Suppressor macrophage treated with lipopolysaccharide for 4 hours (primary cell): Measurements from ENCODE around the gene PPP2R2C.

Experiments
- DNase-seq: peaks from one replicate; pipeline ENCODE4 v3.0.0-alpha.2; 2020

The PPP2R2C gene

GRCh38 chr4:6298852-6299251 lies 173.6 kb downstream of the PPP2R2C start:
- no peak for DNase-seq

- DNase-seq = no peak
These were observed 174.4 kb downstream of the PPP2R2C start for GRCh38 chr4:6298035-6298434.

DNA sequence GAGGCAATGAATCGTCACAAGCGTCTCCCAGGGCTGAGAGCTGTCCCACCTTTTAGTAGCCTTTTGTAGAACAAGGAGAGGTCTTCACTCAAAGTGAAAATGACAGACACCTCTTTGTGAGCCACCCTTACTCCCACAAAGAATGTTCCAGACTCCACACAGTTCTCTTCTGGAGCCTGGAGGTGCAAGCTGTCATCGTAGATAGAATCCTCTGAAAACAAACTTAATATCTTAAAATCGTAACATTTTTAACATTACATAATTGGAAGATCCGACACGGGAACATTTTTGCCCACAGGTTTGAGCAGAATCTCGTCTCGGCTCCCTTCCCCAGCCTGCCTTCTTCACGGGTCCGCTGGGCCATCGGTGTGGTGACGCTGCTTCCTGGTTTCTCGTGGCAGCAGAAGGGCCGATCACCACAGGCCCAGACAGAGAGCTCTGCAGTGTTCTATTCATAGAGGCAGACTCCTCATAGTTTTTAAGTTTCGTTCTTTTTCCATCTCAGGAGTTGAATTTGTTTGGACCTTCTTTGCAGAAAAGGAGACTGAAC lies 175.1 kb downstream of the PPP2R2C start:
- DNase-seq = no peak

- no peak for DNase-seq
These were observed 176.4 kb downstream of the PPP2R2C start for GRCh38 chr4:6296026-6296425.

DNA sequence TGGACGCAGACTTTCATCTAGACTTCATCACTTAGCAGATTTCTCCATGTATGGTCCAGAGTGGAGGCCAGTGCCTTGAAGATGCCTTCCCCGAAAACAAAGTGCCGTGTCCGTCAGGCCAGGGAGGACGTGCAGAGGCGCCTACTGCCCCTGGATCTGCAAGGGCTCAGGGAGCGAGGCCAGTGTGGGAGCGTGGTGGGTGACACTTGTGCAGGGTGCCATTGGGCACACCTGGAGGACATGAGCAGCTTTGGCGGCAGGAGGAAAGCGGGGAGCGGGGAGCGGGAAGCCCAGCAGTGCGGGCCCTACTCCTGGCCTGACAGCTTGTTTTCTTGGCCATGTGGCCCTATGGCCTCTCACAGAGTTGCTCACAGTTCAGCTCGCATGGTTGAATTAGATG lies 176.9 kb downstream of the PPP2R2C start:
- no peak for DNase-seq

GRCh38 chr4:6294705-6295421 lies 177.6 kb downstream of the PPP2R2C start:
- DNase-seq = no peak

- no peak for DNase-seq
These were observed 178.8 kb downstream of the PPP2R2C start for GRCh38 chr4:6293661-6294060.

DNA sequence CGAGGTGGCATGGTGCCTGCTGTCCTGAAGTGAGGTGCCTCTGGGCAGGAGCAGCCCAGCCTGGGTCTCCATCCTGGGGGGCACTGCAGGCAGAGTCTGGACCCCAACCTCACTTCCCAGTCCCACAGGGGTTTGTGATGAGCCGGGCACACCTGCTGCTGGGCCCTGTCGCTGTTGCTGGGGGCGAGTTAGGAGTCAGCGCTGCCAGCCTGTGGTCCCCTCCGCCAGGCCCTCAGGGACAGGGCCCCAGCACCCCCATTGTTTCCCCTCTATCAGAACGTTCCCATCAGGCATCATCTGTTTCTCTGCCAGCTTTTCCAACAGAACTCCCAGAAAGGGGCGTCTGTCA lies 179.3 kb downstream of the PPP2R2C start:
- no peak for DNase-seq

DNA sequence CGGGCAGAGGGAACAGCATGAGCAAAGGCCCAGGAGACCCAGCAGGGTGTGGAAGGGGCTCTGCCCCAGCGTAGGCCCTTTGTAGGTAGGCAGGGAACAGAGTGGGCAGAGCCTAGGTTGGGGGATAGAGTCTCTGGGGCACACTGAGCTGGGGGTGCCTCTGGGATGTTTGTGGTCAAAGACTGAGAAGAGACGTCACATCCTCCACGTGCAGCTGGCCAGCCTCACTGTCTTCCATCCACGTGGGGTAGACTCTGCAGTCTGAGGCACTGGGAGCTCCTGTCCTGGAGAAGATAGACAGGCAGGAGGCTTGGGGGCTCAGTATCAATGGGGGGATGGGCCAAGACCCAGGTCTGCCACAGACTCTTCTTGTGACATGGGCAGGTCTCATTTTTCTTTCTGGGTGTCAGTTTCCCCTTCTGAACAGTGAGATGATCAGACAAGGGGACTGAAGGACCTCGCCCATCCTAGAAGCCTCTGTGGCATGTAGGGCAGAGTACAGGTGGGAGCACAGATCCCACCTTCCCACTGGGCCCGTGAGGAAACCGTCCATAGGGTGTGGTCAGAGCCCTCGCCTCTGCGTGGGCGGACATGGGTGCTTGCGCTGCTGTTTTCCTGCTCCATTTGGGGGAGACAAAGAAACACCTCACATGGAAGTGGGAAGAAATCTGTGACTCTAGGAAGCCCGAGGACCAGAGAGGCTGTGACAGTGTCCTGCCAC lies 179.9 kb downstream of the PPP2R2C start:
- DNase-seq = no peak

DNA sequence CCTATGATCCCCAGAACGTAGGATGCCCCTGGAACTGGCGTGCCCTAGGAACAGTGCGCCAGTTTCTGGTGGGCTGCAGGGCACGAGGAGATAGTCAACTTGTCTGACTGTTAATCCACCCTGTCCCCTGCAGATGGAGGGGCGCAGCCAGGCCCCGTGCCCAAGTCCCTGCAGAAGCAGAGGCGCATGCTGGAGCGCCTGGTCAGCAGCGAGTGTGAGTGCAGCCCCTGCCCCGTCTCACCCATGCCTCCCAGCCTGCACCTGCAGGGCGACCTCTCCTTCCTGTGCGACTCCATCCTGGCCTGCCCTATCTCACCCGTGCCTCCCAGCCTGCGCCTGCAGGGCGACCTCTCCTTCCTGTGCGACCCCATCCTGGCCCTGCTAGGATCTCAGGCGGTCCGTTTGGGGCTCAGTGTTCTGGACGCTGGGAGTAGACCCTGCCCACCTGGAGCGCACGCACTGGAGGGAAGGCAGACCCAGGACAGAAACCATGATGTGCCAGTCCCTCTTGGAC lies 180.6 kb downstream of the PPP2R2C start:
- DNase-seq = no peak

DNA sequence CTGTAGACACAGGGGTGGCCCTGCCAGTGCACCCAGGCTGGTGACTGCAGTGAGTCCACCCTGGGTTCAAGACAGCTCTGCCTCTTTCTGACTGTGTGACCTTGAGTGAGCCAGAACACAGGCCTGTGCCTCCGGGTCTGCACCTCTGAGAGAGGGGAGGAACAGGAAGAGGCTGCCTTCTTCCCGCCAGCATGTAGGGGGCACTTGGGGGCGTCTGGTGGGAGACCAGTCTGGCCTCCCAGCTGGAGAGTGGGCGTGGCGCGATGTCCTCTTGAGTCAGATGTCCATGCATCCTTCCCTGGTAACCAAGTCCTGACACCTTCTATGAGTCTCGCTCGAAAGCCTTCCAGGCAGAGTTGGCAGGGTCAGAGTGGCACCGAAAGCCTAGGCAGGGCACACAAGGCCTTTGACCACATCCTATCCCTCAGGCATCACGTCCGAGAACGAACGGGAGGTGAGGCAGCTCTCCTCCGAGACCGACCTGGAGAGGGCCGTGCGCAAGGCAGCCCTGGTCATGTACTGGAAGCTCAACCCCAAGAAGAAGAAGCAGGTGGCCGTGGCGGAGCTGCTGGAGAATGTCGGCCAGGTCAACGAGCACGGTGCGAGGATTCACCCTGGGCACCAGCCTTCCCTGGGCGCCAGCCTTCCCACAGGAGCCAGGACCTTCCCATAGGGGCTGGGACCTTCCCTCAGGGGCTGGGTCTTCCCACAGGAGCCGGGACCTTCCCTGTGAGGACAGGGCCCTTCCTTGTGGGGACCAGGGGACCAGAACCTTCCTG lies 181.5 kb downstream of the PPP2R2C start:
- DNase-seq = no peak

DNA sequence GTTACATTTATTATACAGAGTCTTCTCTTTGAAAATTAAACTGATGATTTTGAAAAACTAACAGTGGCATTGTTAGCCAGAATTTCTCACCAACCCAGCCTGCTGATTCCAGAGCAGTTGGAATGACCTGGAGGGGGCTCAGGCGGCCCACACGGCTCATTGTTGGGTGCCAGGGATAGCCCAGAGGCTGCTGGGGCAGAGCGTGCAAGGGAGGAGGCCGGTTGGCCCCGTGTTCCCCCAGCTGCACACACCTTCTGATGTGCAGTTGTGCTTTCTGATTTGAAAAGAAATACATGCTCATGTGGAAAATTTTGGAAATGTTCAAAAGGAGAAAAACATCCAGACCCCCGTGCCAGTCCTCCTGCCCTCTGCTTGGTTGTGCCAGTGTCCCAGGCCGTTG lies 182.2 kb downstream of the PPP2R2C start:
- no peak for DNase-seq

DNA sequence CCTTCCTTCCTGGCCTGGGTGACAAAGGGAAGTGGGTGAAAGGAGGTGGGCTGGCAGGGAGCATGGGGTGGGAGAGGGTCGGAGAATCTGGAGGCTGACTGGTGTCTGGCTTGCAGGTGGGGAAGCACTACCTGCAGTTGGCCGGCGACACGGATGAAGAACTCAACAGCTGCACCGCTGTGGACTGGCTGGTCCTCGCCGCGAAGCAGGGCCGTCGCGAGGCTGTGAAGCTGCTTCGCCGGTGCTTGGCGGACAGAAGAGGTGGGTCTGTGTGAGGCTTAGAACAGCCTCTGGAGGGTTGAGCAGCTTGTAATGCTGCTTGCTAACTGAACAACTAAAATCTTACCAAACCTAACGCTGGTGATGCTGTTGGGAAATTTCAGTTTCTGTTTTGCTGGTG lies 183.5 kb downstream of the PPP2R2C start:
- DNase-seq = no peak

DNA sequence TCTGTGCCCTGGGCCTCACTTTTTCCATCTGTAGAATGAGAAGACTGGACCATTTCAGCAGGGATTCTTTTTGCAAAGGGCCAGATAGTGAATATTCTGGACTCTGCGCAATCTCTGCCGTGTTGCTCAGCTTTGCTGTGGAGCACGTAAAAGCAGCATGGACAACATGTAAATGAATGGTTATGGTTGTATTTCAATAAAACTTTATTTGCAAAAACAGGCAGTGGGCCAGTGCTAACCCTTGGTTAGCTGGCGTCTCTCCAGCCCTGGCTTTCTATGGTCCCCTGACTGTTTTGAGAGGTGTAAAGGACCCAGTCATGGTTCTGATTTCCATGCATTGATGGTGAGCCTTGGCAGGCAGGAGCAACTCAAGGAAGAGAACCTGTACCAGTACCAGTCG lies 184.1 kb downstream of the PPP2R2C start:
- DNase-seq = no peak

DNA sequence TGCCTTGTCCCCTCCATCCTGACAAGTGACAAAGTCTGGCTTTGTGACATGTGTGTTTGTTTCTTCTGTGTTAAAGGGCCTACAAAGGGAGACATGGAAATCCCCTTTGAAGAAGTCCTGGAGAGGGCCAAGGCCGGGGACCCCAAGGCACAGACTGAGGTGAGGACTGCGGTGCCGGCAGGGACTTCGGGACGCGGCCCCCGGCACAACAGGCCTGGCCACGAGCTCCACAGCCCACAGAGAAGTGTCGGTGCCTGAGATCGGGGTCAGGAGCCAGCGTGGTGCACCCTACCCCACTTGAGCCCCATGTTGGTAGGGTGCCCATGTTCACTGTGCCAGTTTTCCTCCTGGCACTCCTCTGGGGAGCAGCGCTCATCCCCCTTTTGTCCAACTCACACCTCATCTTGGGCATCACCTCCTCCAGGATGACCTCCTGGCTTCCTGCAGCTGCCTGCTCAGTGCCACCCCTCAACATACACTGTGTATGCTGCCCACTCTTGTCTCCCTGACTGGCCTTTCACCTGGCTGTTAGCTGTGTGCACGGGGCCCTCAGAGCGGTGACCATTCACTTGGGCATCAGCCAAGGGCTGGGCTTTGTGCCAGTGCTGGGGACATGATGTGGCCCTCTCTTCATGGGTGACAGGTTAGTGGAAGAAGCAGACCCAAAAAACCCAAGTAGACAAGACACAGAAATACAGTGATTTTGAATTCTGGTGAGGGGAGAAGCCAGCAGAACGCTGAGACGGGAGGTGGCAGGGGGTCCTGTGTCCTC lies 185.2 kb downstream of the PPP2R2C start:
- DNase-seq = no peak

DNA sequence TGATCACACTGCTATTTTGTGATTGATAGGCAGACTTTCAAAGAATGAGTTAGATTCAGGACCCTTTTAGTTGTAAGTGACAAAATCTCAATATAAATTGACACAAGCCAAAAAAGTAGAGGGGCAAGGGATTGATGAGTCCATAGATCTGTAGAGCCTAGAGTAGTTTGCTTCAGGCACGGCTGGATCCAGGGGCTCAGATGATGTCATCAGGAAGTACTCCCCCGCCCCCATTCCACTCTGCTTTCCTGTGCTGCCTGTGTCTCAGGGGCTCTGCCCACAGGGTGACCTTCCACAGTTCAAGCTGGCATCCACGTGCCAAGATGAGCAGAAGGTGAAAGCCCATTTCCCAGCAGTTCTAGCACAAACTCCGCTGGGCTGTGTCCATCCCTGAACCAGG lies 189.1 kb downstream of the PPP2R2C start:
- DNase-seq = no peak

DNA sequence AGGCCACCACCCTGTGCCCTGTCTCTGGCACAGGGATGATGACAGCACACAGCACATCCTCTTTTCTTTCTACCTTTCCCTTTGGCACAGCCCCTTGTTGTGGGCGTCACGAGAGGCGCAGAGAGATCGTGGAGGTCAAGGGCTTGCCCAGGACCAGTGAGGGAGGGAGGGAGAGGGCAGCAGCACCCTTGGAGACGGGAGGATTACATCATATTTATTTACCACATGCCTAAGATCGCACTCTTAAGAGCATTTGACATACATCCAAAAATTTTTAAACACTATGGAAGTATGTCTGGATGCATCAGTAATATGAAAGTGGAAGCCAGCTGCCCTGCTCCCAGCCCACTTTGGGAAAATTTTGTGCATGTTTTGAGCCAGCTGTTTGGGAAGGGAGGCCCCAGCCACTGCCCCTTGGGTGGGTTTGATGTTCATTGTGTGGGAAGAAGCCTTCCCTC lies 190.1 kb downstream of the PPP2R2C start:
- DNase-seq = no peak

DNA sequence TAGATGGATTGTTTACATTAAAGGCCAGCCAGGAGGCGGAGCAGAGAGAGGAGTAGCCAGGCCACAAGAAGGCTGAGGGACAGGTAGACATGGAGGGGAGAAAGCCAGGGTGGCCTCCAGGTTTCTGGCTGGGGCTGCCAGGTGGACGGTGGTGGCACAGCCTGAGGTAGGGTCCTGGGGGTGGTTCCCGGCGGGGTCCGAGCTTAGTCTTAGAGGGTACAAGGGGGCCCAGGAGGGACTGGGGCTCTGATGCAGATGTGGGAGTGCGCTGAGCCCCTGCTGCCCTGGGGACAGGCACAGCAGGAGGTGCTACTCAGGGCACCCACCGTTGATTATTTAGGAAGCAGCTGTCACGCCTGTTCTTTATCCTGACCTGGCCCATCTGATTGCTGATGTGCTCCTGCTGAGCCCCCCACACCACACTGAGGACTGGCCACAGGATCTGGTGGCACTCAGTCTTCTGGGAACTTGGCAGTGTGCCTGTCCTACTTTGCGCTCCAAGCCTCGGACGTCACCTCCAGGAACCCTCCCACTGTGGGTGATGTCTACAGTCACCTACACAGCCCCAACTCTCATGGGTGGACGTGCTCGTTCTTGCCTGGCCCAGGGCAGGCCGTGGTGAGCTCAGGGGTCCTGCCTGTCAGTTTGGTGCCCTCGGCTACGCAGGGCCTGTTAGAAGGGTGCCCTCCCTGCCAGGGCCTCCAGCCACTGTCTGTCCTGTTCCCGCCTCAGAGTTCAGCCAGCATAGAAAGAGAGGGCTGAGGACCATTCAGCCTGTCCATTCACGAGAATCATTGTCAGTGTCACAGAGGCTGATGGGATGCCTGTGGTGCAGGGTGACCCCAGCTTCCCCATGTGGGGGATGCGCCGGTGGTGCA lies 190.7 kb downstream of the PPP2R2C start:
- DNase-seq = no peak

GRCh38 chr4:6280365-6280996 lies 191.9 kb downstream of the PPP2R2C start:
- DNase-seq = no peak

DNA sequence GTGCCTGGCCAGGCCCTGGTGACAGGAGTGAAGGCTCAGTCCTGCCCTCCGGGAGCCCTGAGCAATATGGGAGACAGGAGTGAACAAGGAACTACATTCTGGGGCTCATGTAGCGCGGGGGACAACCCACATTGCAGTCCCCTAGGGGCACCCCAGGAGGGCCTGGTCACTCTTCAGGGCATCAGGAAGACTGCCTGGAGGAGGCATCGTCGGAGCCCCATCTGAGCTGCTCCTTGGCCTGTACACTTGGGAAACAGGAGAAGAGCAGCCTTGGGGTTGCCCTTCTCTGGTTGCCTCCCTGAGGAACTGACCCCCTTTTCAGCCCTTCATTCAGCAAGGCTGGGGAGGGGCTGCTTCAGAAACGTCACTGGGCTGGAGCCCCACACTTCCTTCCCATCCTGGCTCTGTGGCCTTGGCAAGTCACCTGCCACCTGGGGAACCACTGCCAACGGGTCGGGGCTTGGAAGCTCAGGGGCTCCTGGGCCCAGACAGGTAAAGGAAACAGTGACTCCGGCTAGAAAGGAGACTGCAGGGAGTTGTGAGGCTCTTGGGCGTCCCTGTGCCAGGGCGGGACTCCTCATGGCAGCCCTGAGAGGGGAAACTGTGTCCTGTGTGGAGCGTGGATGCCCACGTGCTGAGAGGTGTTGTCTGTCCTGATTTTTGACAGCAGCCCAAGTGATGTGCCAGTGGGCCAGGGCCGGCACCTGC lies 192.7 kb downstream of the PPP2R2C start:
- no peak for DNase-seq
